GM19023 (cell line): ENCODE results near the gene GMCL1.
"Not testable (repeated sequence)": the region's sequence is repeated elsewhere in the genome, so short reads cannot be mapped to it uniquely, and the experiment has no call there.

ENCODE experiments used
- ATAC-seq: cut with Tn5 transposase; IDR thresholded peaks from one replicate; pipeline ENCODE4 v1.9.1; 2021; ENCODE audit warnings: mild to moderate bottlenecking, moderate library complexity; ENCODE audit not compliant: unreplicated experiment

Gene GMCL1

DNA sequence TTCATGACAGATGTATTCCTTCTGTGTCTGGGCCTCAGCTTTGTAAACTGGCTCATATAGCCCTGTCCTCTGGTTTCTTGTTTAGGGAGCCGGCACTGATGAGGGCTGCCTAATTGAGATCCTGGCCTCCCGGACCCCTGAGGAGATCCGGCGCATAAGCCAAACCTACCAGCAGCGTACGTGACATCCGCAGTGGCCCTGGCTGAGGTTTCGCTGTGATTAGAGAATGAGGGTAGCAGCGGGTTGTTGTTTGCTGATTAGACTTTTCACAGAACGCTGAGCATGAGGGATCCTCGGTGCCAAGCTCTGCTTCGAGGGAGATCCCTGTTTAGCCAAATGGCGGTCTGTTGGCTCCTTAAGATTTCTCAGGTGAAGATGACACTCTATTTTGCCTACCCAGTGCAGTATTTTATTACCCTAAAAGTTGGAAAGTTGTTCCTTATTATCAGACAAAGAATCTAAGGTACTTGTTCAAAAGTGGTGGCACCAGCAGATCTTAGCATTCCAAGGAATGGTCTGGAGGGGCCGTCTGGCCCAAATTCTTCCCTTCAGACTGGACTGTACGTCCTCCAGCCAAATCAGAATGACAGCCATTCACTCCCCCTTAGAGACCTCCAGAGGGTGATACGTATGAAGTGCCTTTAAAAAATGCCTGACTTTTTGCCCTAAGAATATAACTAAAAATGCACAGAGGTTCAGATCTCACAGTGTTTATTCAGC lies 21.5 kb upstream of the GMCL1 start:
- no peak for ATAC-seq

DNA sequence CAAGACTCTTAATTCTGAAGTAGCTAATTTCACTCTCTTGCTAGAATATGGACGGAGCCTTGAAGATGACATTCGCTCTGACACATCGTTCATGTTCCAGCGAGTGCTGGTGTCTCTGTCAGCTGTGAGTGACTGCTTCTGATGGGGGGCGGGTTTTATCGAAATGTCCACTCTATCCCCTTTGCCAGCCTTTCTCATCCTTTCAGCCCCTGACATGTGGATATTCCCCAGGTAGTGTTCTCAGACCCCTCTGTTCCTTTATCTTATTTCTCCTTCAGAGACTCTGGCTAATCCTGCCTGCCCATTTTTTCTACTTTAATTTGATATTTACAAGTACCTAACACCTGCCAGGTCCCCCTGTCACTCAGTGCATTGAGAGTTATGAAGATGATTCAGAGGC lies 18.9 kb upstream of the GMCL1 start:
- ATAC-seq: no peak

DNA sequence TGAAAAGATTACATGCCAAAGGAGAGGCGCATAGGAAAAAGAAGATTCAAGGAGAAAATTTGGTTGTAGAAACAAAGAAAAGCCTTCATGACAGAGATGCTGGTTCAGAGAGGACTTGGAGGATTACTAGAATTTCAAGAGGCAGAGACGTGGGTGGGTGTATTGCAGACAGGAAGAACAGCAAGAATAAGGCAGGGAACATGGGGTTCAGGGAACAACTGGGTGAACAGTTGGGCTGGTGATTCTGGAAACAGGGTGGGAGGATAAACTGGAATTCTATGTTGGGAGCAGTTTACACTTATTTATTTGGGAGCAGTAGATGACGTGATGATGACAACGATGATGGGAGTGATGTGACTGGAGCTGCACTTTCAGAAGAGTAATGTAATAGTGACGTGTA lies 18.4 kb upstream of the GMCL1 start:
- ATAC-seq: no peak

DNA sequence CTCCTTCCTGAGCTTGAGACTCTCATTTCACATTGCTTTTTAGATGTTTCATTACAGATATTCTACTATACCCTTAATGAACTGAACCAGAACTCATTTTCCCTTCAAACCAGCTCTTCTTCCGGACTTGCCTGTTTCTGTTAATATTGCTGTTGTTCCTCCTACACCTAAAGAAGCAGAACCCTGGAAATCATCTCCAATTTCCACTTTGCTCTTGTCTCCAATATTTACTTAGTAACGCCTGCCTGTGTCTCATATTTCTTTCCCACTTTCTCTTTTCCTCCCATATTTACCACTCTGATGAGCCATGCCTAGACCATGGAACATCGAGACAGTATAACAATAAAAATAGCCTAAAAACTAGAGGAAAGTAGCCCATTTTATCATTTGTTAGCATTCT lies 17.9 kb upstream of the GMCL1 start:
- ATAC-seq: no peak

DNA sequence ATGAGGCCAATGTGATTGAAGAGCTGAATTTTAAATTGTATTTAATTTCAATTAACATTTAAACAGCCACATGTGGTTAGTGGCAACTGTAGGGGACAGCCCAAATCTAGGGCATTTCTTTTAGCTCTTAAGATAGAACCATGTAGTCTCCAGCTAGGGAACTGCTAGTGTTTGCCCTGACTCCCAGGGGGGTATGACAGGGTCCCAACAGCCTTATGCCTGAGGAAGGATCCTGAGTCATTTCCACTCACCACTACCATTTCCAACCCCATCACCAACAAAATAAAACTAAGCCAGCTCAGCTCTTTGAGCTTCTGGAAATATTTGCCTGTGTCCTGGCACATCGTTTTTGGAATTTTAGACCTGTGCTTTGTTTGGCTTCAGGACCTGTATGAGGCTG lies 13.7 kb upstream of the GMCL1 start:
- no peak for ATAC-seq

DNA sequence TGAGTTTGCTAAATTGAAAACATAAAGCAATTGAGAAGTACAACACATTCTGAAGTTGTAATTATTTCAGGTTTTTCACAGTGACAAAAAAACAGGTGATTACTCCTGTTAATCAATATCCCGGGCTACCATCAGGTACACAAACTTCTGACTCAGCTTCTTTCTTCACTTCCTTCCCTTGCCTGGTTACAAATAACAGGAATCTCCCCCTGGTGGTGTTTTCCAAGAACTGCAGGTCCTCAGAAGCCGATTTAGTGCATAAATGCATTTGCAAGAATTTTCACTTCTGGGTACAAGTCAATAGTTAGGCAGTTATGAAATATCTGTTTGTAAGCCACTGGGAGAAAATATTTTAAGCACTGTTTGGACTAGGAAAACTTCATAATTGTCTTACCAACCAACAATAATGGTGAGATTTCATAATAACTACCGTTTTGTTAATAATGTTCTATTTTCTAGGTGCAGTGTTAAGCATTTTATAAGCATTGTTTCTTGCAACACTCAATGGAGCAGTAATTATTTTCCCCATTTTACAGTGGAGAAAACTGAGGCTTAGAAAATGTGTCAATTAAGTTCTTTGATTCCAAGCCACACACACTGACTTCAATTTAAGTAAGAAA lies 12.4 kb upstream of the GMCL1 start:
- ATAC-seq: no peak

DNA sequence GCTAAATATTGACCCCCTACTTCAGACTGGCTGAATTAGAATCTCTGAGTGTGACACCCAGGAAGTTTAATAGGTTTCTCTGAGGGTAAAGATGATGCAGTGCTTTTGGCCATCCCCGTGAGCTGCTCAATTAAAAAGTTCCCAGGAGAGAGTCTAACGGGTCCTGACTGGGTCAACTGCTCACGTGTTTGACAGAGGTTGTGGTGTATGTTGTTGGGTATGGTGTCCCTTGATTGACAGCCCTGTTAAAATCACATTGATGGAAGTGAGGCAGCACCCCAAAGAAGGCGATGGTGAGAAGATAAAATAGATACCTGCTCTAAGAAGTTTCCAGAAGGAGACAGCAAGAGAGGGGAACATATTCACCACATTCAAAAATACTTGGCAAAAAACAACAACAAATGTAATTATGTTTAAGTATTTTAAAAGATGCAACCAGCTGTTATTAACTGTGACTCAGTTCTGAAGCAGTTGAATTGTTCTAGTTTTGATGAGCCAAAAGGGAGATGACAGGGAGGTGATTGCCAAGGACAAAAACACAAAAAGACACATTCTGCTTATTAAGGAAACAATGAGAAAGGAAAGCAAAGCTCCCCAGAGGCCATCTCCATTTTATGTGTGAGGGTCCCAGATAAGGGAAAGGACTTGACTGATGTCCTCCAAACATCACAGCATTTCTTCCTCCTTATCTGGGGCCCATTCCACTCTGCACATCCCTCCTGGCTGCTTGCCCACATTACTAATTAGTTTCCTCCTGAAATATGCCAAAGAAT lies 11.5 kb upstream of the GMCL1 start:
- no peak for ATAC-seq

DNA sequence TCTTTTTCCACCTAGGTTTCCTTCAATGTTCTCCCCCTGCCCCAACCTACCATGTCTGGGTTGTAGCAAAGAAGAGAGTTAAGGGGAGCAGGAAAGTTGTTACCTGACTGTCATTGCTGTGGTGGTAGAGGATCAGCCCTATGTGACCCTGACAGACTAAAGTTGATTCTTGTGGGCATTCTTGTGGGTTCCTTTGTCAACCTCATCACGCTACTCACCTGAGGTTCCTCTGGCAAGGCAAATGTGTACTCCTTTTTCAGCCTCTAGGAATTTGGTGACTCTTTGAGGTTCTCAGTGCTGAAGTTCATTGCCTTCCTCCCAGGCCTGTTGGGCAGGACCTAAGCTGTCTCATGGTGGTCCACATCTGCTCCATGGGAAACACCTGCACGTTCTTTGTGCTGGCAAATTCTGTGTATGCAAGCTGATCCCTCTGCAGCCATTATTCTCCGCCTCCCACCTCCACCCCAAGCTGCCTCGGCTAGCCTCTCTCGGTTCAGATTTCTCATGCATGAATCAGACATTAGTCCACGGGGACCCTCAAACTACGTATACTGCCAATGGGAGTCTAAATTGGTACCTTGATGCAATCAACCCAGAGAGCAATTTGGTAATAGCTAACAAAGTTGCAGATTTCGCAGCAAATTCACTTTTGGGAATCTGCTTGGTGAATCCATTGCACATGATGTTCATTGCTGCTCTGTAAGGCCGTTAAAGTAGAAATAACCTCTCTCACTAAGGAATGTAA lies 1.5 kb upstream of the GMCL1 start:
- no peak for ATAC-seq

DNA sequence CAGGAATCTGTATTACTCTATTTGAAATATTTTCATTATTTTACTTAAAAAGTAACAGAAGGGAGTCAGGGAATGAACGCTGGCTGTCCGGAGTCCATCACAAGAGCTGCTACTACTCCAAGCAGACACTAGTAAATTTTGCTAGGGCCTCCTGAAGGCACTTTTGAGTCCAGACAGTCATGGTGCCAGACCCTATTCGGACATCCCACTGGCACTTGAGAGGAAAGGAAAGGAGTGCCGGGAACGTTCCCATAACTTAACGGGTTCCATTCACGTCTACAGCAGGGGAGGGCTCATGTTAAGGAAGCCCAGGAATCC lies 563 bp upstream of the GMCL1 start:
- ATAC-seq: no peak

DNA sequence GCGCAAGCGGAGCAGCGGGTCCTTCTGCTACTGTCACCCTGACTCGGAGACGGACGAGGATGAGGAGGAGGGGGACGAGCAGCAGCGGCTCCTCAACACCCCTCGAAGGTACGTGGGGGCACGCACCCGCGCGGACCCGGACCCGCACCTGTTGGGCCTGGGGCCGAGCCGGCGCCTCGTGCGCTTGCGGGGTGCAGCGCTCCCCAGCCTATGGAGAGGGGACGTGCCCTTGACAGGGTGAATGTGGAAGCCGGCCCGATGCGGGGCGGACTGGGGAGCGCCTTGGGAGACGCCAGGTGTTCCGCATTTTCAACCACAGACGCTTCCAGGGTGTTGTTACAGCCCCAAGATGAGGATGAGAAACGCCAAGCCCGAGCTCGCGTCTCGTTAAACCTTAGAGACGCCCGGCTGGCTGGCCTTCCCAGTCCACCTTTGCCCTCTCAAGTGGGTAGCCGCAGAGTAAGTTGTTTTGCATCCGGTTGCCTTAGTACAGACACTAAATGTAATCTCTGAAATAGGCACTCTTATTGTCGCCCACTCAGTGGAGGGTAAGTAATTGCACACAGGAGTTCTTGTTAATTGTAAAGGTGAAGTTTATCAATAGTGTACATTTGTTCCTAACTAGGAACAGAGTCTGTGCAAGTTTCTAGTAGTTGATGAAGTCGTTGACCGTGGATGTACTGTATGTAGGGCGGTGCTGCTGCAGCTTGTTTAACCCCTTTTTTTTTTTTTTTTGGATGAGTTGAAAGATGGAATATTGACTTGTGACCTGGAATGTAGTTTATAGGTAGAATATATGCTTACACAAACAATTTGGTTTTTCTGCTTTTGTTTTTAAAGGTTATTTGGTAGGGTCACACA lies 815 bp downstream of the GMCL1 start:
- ATAC-seq: peak; percentile 29

DNA sequence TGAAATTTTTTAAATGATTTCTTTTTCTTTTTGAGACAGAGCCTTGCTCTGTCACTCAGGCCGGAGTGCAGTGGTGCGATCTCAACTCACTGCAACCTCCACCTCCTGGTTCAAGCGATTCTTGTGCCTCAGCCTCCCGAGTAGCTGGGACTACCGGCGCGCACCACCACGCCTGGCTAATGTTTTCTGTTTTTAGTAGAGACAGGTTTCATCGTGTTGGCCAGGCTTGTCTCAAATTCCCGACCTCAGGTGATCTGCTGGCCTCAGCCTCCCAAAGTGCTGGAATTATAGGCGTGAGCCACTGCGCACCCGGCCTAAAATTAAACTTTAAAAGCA lies 1.4 kb downstream of the GMCL1 start:
- not testable (repeated sequence) for ATAC-seq

DNA sequence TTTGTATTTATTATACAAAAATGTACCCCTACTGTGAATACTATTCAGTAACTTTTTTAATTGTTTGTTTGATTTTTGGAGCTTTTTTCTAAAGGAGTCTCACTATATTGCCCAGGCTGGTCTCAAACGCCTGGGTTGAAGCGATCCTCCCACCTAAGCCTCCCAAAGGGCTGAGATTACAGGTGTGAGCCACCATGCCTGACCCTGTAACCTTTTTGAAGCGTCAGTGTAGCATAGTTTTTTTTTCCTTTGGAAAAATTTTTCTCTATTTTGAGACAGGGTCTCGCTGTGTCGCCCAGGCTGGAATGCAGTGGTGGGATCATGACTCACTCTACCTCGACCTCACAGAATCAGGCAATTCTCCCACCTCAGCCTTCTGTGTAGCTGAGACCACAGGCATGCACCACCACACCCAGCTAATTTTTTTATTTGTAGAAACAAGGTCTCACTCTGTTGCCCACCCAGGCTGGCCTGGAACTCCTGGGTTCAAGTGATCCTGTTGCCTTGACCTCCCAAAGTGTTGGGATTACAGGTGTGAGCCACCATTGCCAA lies 2.0 kb downstream of the GMCL1 start:
- no peak for ATAC-seq

DNA sequence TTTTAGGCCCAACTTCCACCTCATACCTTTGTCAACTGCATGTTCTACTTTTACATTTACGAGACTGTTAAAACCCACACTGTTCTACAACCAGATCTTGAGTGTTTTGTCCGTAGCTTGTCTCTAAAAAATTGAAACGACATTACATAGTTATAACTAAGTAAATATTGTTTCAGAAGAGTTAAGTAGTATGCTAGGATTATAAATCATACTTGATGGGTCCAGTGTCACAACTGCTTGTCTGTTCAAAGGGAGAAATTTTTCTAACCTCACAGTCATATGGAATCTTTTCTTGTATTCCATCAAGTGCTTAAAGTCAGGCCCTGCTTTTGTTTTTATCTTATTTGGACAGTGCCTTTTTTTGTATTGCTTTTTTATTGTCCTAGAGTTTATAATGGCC lies 4.3 kb downstream of the GMCL1 start:
- no peak for ATAC-seq

DNA sequence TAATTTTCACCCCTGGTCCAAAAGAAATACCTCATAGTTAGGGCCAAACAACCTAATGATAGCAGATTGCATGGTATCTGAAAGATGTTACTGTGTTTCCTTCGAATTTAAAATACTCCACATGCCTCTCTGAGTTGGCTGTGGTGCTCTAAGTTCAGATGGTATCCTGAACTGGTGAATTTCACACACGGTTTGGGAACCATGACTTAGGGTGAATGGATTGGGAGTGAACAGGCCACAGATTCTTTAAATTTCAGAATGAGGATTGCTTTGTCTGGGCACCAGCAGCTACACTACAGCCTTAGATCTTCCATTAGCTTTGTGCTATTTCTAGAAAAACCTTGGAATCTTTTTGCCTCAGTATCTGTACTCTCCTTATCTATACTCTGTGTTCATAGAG lies 6.2 kb downstream of the GMCL1 start:
- no peak for ATAC-seq

DNA sequence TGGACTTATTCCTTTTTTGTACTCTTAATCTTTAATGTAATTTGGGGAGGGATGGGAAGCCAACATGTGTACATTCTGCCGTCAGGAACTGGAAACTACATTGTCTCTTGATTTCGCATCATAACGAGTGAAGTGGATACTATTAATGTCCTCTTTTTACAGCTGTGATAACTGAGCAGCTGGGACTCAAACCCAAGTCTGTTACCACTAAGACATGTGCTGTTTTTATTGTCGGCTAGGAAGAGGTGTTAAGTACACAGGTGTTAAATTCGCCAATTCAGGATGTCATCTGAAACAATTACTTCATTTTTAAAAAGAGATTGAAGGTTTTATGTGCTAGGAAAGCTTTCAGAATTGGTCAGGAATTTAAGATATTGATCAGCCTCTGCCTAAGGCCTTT lies 6.9 kb downstream of the GMCL1 start:
- ATAC-seq: no peak

DNA sequence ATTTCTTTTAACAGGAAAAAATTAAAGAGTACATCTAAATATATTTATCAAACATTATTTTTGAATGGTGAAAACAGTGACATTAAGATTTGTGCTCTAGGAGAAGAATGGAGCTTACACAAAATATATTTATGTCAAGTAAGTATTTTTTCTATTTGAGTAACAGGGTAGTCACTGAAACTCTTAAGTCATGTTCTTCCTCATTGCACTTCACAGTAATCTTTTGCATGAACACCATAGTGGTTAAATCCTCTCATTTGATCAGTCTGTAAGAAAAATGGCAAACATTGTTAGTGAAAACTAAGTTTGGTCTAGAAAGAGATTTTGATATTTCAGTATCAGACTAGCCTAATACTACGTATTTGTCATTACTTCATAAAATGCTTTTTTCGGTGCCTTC lies 8.1 kb downstream of the GMCL1 start:
- no peak for ATAC-seq

DNA sequence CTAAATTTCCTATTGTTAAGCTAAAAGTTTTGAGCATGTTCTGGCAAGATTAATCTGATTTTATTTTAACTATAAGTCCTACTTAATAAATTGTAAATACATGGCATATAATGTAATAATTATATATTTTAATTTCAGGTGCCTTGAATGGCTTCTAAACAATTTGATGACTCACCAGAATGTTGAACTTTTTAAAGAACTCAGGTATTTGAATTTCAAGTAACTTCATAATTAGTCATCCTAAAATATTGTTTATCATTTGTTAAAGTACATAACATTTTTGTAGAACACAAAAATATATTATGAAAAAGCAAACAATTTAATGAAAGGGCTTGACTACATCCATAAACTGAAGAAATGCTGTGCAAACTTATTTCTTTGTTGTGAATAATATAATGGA lies 14.5 kb downstream of the GMCL1 start:
- ATAC-seq: no peak

DNA sequence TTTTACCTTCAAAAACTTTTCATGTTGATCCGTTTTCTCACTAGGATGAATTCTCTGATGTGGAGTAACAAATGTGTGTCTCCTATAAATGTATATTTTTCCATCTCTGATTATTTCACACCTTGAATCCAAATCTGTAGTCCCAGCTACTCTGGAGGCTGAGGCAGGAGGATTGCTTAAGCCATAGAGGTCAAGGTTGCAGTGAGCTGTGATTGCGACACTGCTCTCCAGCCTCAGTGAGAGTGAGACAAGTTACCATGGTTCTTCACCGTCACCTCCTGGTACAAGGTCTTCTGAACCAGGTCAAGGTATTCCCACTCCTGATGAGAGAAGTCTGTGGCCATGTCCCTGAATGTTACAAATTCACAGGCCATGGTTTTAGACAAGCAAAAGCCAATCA lies 15.1 kb downstream of the GMCL1 start:
- no peak for ATAC-seq

DNA sequence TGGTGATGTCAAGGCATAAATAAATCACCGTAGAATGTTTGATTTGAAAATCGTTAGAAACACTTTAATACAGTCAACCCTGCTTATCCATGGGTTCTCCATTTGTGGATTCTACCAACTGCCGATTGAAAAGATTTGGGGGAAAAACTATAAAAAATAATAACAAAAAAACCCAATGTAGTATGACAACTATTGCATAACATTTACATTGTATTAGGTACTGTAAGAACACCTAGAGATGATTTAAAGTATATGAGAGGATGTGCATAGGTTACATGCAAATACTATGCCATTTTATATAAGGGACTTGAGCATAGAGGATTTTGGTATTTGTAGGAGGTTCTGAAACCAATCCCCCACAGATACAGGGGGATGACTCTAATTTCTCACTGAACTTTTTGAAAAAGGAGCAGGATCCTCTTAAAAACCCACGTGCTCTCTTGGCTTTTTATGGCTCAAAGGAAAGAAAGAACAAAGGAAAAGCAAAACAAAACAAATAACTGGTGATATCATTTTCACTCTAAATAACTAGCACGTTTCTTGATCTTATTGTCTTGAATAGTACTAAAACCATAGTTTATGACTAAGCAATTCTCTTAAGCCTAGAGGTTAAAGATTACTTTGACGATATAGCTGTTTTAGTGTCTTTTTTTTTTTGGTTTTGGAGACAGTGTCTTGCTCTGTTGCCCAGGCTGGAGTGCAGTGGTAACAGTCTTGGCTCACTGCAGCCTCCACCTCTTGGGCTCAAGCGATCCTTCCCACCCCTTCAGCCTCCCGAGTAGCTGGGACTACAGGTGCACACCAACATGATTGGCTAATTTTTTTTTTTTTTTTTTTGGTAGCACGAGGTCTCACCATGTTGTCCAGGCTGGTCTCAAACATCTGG lies 17.0 kb downstream of the GMCL1 start:
- ATAC-seq: no peak
